ENCODE data around the gene PLN.

PLN gene

DNA sequence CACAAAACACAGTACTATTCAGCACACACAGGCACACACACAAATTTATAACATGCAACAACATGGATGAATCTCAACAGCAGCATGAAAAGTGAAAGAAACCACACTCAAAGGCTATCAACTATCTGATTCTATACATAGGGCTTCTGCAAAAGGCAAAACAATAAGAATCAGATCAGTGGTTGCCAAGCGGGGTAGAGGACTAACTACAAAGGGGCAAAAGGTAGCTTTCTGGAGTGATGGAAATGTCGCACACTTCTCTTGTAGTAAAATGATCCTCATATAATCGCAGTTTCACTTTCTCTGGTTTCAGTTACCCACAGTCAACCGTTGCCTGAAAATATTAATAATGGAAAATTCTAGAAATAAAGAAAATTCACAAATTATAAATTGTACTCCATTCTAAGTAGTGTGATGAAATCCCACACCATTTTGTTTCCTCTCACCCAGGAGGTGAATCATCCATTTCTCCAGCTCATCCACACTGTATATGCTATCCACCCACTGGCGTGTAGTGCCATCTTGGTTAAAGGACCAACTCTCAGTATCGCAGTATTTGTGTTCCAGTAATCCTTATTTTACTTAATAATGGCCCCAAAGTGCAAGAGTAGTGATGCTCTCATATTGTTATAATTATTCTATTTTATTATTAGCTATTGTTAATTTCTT is 12.8 kb upstream of the PLN start:
- H3K9me3 ChIP-seq (ENCODE audit: severe bottlenecking), result no peaks in the 10 kb centered on the region
- ATAC-seq (ENCODE audit: low read depth) (no peak), DNase-seq (ENCODE audit: low spot score) (no peak)
- no peaks in the 10 kb centered on the region for H3K36me3 ChIP-seq (ENCODE audit: low read depth)
- no peak overlapping the region for H3K4me3 ChIP-seq (ENCODE audit: severe bottlenecking)
- H3K27me3 ChIP-seq (ENCODE audit: insufficient read depth, poor library complexity, severe bottlenecking), result no peaks in the 10 kb centered on the region
- TF ChIP-seq, protein P1, sequence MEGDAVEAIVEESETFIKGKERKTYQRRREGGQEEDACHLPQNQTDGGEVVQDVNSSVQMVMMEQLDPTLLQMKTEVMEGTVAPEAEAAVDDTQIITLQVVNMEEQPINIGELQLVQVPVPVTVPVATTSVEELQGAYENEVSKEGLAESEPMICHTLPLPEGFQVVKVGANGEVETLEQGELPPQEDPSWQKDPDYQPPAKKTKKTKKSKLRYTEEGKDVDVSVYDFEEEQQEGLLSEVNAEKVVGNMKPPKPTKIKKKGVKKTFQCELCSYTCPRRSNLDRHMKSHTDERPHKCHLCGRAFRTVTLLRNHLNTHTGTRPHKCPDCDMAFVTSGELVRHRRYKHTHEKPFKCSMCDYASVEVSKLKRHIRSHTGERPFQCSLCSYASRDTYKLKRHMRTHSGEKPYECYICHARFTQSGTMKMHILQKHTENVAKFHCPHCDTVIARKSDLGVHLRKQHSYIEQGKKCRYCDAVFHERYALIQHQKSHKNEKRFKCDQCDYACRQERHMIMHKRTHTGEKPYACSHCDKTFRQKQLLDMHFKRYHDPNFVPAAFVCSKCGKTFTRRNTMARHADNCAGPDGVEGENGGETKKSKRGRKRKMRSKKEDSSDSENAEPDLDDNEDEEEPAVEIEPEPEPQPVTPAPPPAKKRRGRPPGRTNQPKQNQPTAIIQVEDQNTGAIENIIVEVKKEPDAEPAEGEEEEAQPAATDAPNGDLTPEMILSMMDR (IDR thresholded peaks at IDR 0.05; ENCODE audit: poor library complexity, severe bottlenecking), result no peak
- H3K27ac ChIP-seq (ENCODE audit: poor library complexity, severe bottlenecking), result no peak overlapping the region
- no peaks in the 10 kb centered on the region for H3K4me1 ChIP-seq (ENCODE audit: insufficient read depth, poor library complexity, severe bottlenecking)

DNA sequence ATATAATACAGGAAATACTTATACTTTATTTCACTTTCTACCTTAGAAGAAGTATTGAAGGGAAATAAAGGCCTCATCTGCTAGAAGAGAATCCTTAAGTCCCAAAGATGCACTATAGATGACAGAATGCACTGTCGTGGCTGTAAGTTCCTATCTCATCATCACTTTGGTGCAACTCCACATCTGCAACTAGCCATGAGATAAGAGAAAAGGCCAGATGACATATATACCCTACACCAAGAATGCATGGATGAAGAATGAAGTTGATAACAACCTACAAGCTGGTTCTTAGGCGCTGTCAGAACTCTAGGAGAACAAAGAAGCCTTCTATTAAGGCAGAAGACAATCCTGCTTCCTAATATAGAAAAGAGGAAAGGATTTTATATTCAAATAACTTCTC is 11.6 kb upstream of the PLN start:
- no peak for ATAC-seq (ENCODE audit: low read depth)
- Histone ChIP-seq H3K4me1 (ENCODE audit: insufficient read depth, poor library complexity, severe bottlenecking) (no peaks in the 10 kb centered on the region), H3K27ac (ENCODE audit: poor library complexity, severe bottlenecking) (no peak overlapping the region), H3K27me3 (ENCODE audit: insufficient read depth, poor library complexity, severe bottlenecking) (no peaks in the 10 kb centered on the region), H3K4me3 (ENCODE audit: severe bottlenecking) (no peak overlapping the region), H3K36me3 (ENCODE audit: low read depth) (no peaks in the 10 kb centered on the region), H3K9me3 (ENCODE audit: severe bottlenecking) (no peaks in the 10 kb centered on the region)
- no peak for DNase-seq (ENCODE audit: low spot score)
- TF ChIP-seq, protein P1 (IDR thresholded peaks at IDR 0.05; ENCODE audit: poor library complexity, severe bottlenecking), result no peak

DNA sequence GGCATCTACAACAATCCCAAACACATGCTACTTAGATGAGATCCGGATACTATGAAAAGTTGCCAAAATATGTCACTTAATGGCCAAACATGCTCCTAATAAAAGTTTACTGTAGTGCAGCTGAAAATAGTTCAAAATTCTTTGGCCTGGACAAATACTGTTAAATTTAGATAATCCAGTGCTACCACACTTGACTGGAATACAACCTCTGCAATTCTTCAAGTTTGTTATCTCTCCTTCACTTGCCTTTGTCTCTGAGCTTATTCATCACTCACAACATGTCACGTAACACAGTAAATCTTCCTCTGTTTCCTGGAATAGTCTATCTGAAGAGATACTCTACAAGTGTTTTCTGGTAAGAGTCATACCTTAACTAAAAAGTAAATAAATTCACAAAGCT is 10.5 kb upstream of the PLN start:
- TF ChIP-seq, protein P1 (IDR thresholded peaks at IDR 0.05; ENCODE audit: poor library complexity, severe bottlenecking), result no peak
- H3K27me3 ChIP-seq (ENCODE audit: insufficient read depth, poor library complexity, severe bottlenecking), result no peaks in the 10 kb centered on the region
- H3K4me3 ChIP-seq (ENCODE audit: severe bottlenecking), result no peak overlapping the region
- H3K27ac ChIP-seq (ENCODE audit: poor library complexity, severe bottlenecking), result no peak overlapping the region
- H3K9me3 ChIP-seq (ENCODE audit: severe bottlenecking), result no peaks in the 10 kb centered on the region
- H3K36me3 ChIP-seq (ENCODE audit: low read depth), result no peaks in the 10 kb centered on the region
- no peaks in the 10 kb centered on the region for H3K4me1 ChIP-seq (ENCODE audit: insufficient read depth, poor library complexity, severe bottlenecking)
- ATAC-seq (ENCODE audit: low read depth) (no peak), DNase-seq (ENCODE audit: low spot score) (no peak)

DNA sequence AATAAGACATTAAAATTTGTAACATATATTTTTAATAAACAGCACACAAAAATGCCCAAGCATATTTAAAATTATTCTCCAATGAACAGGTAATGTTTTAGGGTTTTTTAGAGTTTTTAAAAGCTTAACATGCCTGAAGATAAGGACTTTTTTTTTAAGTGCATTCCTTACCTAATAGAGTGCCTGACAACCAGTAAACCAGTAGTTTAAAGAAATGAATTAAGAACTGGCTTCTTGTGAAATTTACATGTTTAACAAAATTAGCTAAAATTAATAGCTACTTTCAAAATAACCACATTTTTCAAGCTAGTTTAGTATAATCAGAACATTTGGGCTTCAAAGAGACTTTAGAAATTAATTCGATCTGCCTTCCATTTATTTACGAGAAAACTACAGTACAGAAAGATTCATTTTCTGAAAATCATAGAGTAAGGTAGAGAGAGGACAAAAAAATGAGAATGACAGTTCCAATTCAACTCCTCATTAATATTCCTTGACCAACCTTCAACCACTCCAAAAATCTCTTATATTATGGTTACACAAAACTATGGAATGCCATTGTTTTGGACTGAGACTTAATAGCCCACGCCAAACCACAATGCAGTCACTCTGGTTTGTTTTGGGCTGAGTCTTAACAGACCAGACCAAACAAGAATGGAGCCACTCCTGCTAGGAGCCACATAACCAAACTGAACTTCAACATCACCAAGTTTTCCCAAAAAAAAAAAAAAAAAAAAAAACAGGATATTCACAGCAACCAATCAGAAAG is 5.7 kb upstream of the PLN start:
- Histone ChIP-seq H3K27me3 (ENCODE audit: insufficient read depth, poor library complexity, severe bottlenecking) (no peaks in the 10 kb centered on the region), H3K4me1 (ENCODE audit: insufficient read depth, poor library complexity, severe bottlenecking) (no peaks in the 10 kb centered on the region), H3K36me3 (ENCODE audit: low read depth) (no peaks in the 10 kb centered on the region), H3K27ac (ENCODE audit: poor library complexity, severe bottlenecking) (no peak overlapping the region), H3K9me3 (ENCODE audit: severe bottlenecking) (no peaks in the 10 kb centered on the region), H3K4me3 (ENCODE audit: severe bottlenecking) (no peak overlapping the region)
- TF ChIP-seq, protein P1 (IDR thresholded peaks at IDR 0.05; ENCODE audit: poor library complexity, severe bottlenecking), result no peak
- DNase-seq (ENCODE audit: low spot score) (no peak), ATAC-seq (ENCODE audit: low read depth) (no peak)

DNA sequence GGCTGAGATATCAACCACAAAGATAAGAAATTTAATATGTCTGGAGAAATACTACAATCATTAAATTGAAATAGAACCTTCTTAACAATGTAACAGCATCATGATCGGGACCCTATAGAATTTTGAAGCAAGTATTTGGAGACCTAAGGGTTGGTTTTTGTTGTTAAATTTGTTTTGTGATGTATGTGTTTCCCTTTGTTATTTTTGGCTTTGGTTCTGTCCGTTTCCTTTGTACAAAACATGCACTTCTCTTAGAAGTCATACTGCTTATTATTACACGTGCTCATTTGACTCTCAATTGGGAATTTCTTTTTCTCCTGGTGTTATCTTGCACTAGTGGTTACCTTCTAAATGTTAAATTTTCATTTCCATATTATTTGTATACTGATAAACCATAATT is 4.0 kb upstream of the PLN start:
- TF ChIP-seq, protein P1 (IDR thresholded peaks at IDR 0.05; ENCODE audit: poor library complexity, severe bottlenecking), result no peak
- no peaks in the 10 kb centered on the region for H3K4me1 ChIP-seq (ENCODE audit: insufficient read depth, poor library complexity, severe bottlenecking)
- H3K36me3 ChIP-seq (ENCODE audit: low read depth), result no peaks in the 10 kb centered on the region
- no peak overlapping the region for H3K27ac ChIP-seq (ENCODE audit: poor library complexity, severe bottlenecking)
- H3K27me3 ChIP-seq (ENCODE audit: insufficient read depth, poor library complexity, severe bottlenecking), result no peaks in the 10 kb centered on the region
- H3K4me3 ChIP-seq (ENCODE audit: severe bottlenecking), result no peak overlapping the region
- ATAC-seq (ENCODE audit: low read depth) (no peak), DNase-seq (ENCODE audit: low spot score) (no peak)
- no peaks in the 10 kb centered on the region for H3K9me3 ChIP-seq (ENCODE audit: severe bottlenecking)

Data from RWPE2 (cell line).